Mucosa of descending colon (tissue), 3 donors: ENCODE measurements around the gene PHEX. TPM values are rescaled to one million over a fixed set of nuclear protein-coding genes. Genes with fewer than 3 reads are reported as not detected.
"Not testable (repeated sequence)": the region's sequence is repeated elsewhere in the genome, so short reads cannot be mapped to it uniquely, and the experiment has no call there.

Source experiments
- ATAC-seq: fragments of 200-7000 bp; cut with Tn5 transposase; one replicate; pipeline ENCODE4 v1.9.1; 2020; ENCODE audit warnings: mild to moderate bottlenecking, moderate library complexity
- DNase-seq, 3 donors: peaks; one replicate each; pipeline ENCODE4 v3.0.0-alpha.2; 2020
- H3K36me3 ChIP-seq: fragments of 200-600 bp; one replicate; pipeline ENCODE4 v1.8.0; 2021; ENCODE audit warnings: low read depth, mild to moderate bottlenecking
- H3K4me1 ChIP-seq: fragments of 200-600 bp; one replicate; pipeline ENCODE4 v1.8.0; 2021; ENCODE audit warnings: low read depth, mild to moderate bottlenecking
- H3K4me3 ChIP-seq: fragments of 200-600 bp; one replicate; pipeline ENCODE4 v1.8.0; 2021; ENCODE audit warnings: mild to moderate bottlenecking
- H3K9me3 ChIP-seq: fragments of 200-600 bp; one replicate; pipeline ENCODE4 v1.8.0; 2021; ENCODE audit warnings: mild to moderate bottlenecking
- CTCF ChIP-seq: fragments of 200-600 bp; IDR thresholded peaks from one replicate; pipeline ENCODE4 v1.8.0; 2022; ENCODE audit warnings: antibody characterized with exemption, mild to moderate bottlenecking
- intact Hi-C, 2 donors: fragments of 100-400 bp; cut with DNase I in 1 of 2; cut with micrococcal nuclease in 1 of 2; formaldehyde crosslinking; loops; one replicate each; pipeline versions ENCODE4 v1.11.0 to v1.11.1; 2022; cut with DNase I, micrococcal nuclease
- total RNA-seq, 3 donors: library from RNA; stranded (reverse); fragmentation: NEBNext Ultra II Directional in 2 of 3; extraction: Animal tissue kit (Norgen Biotek cat#: 25700) in 2 of 3; gene quantifications; one replicate each; pipeline versions ENCODE4 v1.2.1 to v1.2.4, GENCODE V29; 2021 to 2023
- donor health status: DM: no; HTN: no; CAD: no; lungs with moderate emphysema.
- donor health status: DM: no; HTN: no; CAD: no.
- donor health status: DM: no; HTN: yes; CAD: no.

Gene PHEX
- total RNA-seq, 3 donors from 2014 or later: 0.19 TPM; not detected in 1

DNA sequence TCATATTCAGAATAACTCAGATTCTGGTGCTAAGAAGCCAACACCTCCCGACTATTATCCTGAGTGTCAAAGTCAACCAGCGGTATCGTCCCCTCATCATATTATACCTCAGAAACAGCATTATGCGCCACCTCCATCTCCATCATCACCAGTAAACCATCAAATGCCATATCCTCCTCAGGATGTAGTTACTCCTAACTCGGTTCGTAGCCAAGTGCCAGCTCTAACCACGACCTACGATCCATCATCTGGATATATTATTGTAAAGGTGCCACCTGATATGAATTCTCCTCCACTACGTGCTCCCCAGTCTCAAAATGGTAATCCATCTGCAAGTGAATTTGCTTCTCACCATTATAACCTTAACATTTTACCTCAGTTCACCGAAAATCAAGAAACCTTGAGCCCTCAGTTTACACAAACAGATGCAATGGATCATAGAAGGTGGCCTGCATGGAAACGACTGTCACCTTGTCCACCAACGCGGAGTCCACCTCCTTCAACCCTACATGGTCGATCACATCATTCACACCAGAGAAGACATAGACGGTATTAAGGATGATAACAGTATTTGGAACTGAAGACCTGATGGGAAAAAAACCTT, 241.7 kb downstream of the PHEX start:
- Histone ChIP-seq H3K4me3 (no peak overlapping the region), H3K36me3 (no peaks in the 10 kb centered on the region), H3K4me1 (no peaks in the 10 kb centered on the region), H3K9me3 (no peaks in the 10 kb centered on the region)
- intact Hi-C loops: no loop called here
- DNase-seq (no peak), ATAC-seq (no peak)
- no peak for TF ChIP-seq CTCF

- intact Hi-C loops: no loop called here
- TF ChIP-seq CTCF: no peak
- ATAC-seq (no peak), DNase-seq (no peak)
- H3K4me1 ChIP-seq: no peaks in the 10 kb centered on the region
- H3K36me3 ChIP-seq: no peaks in the 10 kb centered on the region
- no peaks in the 10 kb centered on the region for H3K9me3 ChIP-seq
- no peak overlapping the region for H3K4me3 ChIP-seq
Measured at GRCh38 chrX:22276781-22277180, 244.7 kb downstream of the PHEX start.

DNA sequence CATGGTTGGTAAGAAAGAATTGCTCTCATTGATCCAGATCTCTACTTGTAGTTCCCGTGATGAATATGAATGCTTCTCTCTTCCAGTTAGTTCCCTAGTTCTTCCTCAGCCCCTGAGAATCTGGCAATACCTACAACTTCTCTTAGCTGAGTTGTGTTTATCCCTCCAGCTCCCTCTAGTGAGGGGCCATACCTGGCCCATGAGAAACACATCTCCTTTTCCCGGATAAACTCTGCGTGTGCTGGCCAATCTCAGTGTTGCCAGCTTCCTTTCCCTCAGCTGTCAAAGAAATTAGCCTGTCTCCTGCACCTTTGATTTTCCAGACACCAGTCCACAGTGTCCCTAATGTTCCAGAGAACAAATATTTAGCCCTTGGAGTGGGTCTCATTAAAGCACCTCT, 246.2 kb downstream of the PHEX start:
- H3K36me3 ChIP-seq: no peaks in the 10 kb centered on the region
- no peak overlapping the region for H3K4me3 ChIP-seq
- no peak for TF ChIP-seq CTCF
- DNase-seq: no peak
- ATAC-seq: no peak
- H3K9me3 ChIP-seq: no peaks in the 10 kb centered on the region
- intact Hi-C loops: no loop called here
- H3K4me1 ChIP-seq: no peaks in the 10 kb centered on the region

DNA sequence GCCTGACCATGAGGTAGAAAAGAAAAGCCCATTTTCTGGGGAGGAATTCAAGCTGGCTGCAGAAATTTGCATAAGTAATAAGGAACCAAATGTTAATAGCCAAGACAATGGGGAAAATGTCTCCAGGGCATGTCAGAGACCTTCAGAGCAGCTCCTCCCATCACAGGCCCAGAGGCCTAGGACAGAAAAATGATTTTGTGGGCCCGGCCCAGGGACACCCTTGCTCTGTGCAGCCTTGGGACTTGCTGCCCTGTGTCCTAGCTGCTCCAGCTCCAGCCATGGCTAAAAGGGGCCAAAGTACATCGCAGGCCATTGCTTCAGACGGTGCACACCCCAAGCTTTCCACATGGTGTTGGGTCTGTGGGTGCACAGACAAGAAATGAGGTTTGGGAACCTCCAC, 257.1 kb downstream of the PHEX start:
- DNase-seq, H3K4me1 ChIP-seq, ATAC-seq, intact Hi-C loops, H3K4me3 ChIP-seq, H3K9me3 ChIP-seq, H3K36me3 ChIP-seq: not testable (repeated sequence)

DNA sequence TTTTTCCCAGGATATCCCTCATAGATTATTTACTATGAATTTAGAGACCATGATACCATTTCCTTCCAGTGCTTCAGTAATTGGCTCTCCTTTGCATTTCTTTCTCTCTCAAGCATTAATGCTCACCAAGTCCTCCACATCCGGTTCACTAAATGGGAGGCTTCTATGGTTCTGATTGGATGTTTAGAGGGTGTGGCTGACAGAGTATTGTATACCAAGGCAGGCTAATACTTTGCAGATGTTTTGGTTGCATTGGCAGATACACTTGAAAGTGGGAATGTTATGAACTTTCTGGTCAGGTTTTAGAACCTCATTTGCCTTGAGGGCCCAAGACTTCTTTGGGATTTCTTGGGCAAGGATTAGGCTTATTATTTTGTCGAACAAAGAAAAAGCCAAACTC, 264.7 kb downstream of the PHEX start:
- Histone ChIP-seq H3K4me1 (no peaks in the 10 kb centered on the region), H3K36me3 (no peaks in the 10 kb centered on the region), H3K4me3 (no peak overlapping the region), H3K9me3 (no peaks in the 10 kb centered on the region)
- DNase-seq: no peak
- TF ChIP-seq CTCF: no peak
- ATAC-seq: no peak
- intact Hi-C loops: no loop called here

DNA sequence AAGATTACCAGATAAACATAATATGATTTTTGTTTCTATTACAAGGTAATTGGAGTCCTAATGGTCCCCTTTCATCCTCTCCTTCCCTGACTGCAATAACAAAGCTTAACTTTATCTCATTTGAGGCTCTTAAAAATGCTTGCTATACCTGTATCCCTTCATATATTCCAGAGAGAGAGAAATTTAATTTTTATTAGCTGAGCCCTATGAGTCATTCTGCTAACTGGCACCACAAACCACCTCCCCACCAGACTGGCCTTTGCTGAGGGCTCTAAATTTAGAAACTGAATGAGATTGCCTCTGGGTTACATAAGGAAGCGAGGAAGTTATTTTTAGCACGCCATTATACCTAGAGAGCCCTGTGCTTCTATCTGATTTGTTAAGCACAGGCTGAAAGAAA, 268.0 kb downstream of the PHEX start:
- intact Hi-C loops: no loop called here
- ATAC-seq (no peak), DNase-seq (no peak)
- Histone ChIP-seq H3K4me1 (no peaks in the 10 kb centered on the region), H3K9me3 (no peaks in the 10 kb centered on the region), H3K4me3 (no peak overlapping the region), H3K36me3 (no peaks in the 10 kb centered on the region)
- no peak for TF ChIP-seq CTCF

Other genes starting within 250 kb of the PHEX start
- gene MBTPS2, start 192.7 kb upstream of the PHEX start, total RNA-seq: 10 to 100 TPM in 1 of 3 donors, 1 to 10 TPM in 2; 8.2 to 12.0 (median 9.5) TPM
- 1 to 10 TPM; 1.2 to 1.9 (median 1.9) TPM for gene YY2, start 176.3 kb upstream of the PHEX start, total RNA-seq
- 10 to 100 TPM; 42.4 to 71.1 (median 56.1) TPM for gene SMS, start 91.6 kb upstream of the PHEX start, total RNA-seq
- gene CBLL2, start 240.6 kb downstream of the PHEX start, total RNA-seq: not detected